HG03565 (cell line): ENCODE measurements around the gene SBF1.
"Not testable (repeated sequence)": the region's sequence is repeated elsewhere in the genome, so short reads cannot be mapped to it uniquely, and the experiment has no call there.

Source experiments
- ATAC-seq: cut with Tn5 transposase; IDR thresholded peaks from one replicate; pipeline ENCODE4 v1.9.1; 2021; ENCODE audit warnings: mild to moderate bottlenecking, moderate library complexity; ENCODE audit not compliant: unreplicated experiment

SBF1 gene

GRCh38 chr22:50432131-50432876, 42.5 kb downstream of the SBF1 start:
- no peak for ATAC-seq

- no peak for ATAC-seq
Measured at GRCh38 chr22:50425179-50425916, 49.5 kb downstream of the SBF1 start.

- no peak for ATAC-seq
Measured at GRCh38 chr22:50423956-50424355, 50.9 kb downstream of the SBF1 start.

- ATAC-seq = no peak
Measured at GRCh38 chr22:50422961-50423815, 51.6 kb downstream of the SBF1 start.

GRCh38 chr22:50422046-50422445, 52.8 kb downstream of the SBF1 start:
- no peak for ATAC-seq

GRCh38 chr22:50420581-50420980, 54.3 kb downstream of the SBF1 start:
- no peak for ATAC-seq

GRCh38 chr22:50420015-50420414, 54.8 kb downstream of the SBF1 start:
- no peak for ATAC-seq

GRCh38 chr22:50419116-50419515, 55.7 kb downstream of the SBF1 start:
- ATAC-seq = no peak

GRCh38 chr22:50418624-50419023, 56.2 kb downstream of the SBF1 start:
- no peak for ATAC-seq

GRCh38 chr22:50417411-50418210, 57.2 kb downstream of the SBF1 start:
- no peak for ATAC-seq

- no peak for ATAC-seq
Measured at GRCh38 chr22:50416996-50417395, 57.8 kb downstream of the SBF1 start.

- ATAC-seq = no peak
Measured at GRCh38 chr22:50415426-50415825, 59.4 kb downstream of the SBF1 start.

- no peak for ATAC-seq
Measured at GRCh38 chr22:50414476-50415248, 60.2 kb downstream of the SBF1 start.

- not testable (repeated sequence) for ATAC-seq
Measured at GRCh38 chr22:50408954-50409353, 65.9 kb downstream of the SBF1 start.

- no peak for ATAC-seq
Measured at GRCh38 chr22:50408311-50408710, 66.5 kb downstream of the SBF1 start.

- ATAC-seq = no peak
Measured at GRCh38 chr22:50406416-50407170, 68.2 kb downstream of the SBF1 start.

GRCh38 chr22:50403701-50404101, 71.1 kb downstream of the SBF1 start:
- no peak for ATAC-seq

- no peak for ATAC-seq
Measured at GRCh38 chr22:50401907-50402306, 72.9 kb downstream of the SBF1 start.

GRCh38 chr22:50400931-50401330, 73.9 kb downstream of the SBF1 start:
- no peak for ATAC-seq
